Natural killer cell (primary cell): ENCODE results near the gene TLE6. TPM values are rescaled to one million over a fixed set of nuclear protein-coding genes. Genes with fewer than 3 reads are reported as not detected.

Source experiments
- ATAC-seq, 3 donors: fragments of 150-1000 bp in 2 of 3; fragments of 200-7000 bp in 1 of 3; cut with Tn5 transposase; 1 replicate in 1 of 3; 2 replicates in 2 of 3; pipeline ENCODE4 v1.10.0; 2021; ENCODE audit warnings: mild to moderate bottlenecking in 2 of 3, moderate library complexity in 2 of 3
- DNase-seq, 2 donors: peaks; one replicate each; pipeline versions ENCODE4 v3.0.0 to v3.0.0-alpha.2; 2013 to 2021; ENCODE audit warnings: mixed read lengths in 1 of 2
- H3K27ac ChIP-seq: one replicate; pipeline ENCODE4 v1.5.1; 2013; ENCODE audit warnings: mild to moderate bottlenecking, low read length
- H3K27me3 ChIP-seq: one replicate; pipeline ENCODE4 v1.6.1; 2013; ENCODE audit warnings: low read length; ENCODE audit not compliant: control insufficient read depth, insufficient read depth
- H3K36me3 ChIP-seq: one replicate; pipeline ENCODE4 v1.6.1; 2013; ENCODE audit warnings: low read length; ENCODE audit not compliant: control insufficient read depth, insufficient read depth
- H3K4me1 ChIP-seq: one replicate; pipeline ENCODE4 v1.6.1; 2013; ENCODE audit warnings: low read length; ENCODE audit not compliant: control insufficient read depth, insufficient read depth
- H3K4me3 ChIP-seq: one replicate; pipeline ENCODE4 v1.5.1; 2013; ENCODE audit warnings: low read length
- H3K9me3 ChIP-seq: one replicate; pipeline ENCODE4 v1.6.1; 2013; ENCODE audit warnings: low read length; ENCODE audit not compliant: control insufficient read depth, insufficient read depth
- H3K27ac Mint-ChIP-seq, 2 donors: one replicate each; pipeline ENCODE4 v1.8.0; 2022; ENCODE audit warnings: mild to moderate bottlenecking in 2 of 2, mixed read lengths in 2 of 2, moderate library complexity in 1 of 2
- H3K27me3 Mint-ChIP-seq, 2 donors: one replicate each; pipeline ENCODE4 v1.8.0; 2022; ENCODE audit warnings: low read depth in 2 of 2, mixed read lengths in 2 of 2
- H3K36me3 Mint-ChIP-seq: one replicate; pipeline ENCODE4 v1.8.0; 2022; ENCODE audit warnings: mixed read lengths
- H3K4me1 Mint-ChIP-seq, 2 donors: one replicate each; pipeline ENCODE4 v1.8.0; 2022; ENCODE audit warnings: mixed read lengths in 2 of 2
- H3K4me3 Mint-ChIP-seq: one replicate; pipeline ENCODE4 v1.8.0; 2022; ENCODE audit warnings: mild to moderate bottlenecking, moderate library complexity, mixed read lengths
- H3K9me3 Mint-ChIP-seq, 2 donors: one replicate each; pipeline ENCODE4 v1.8.0; 2022; ENCODE audit warnings: mixed read lengths in 2 of 2
- WGBS: methylation state at CpG from one replicate; pipeline ENCODE4 v1.1.7; 2013; ENCODE audit warnings: missing lambda C conversion rate; ENCODE audit not compliant: insufficient coverage; 5-methylcytosine and 5-hydroxymethylcytosine counted together
- intact Hi-C: fragments of 100-400 bp; cut with micrococcal nuclease; formaldehyde crosslinking; loops from one replicate; pipeline ENCODE4 v1.14.2; 2022
- total RNA-seq, 4 donors: library from RNA; stranded (reverse); fragments of 120-200 nt in 1 of 4; gene quantifications; one replicate each; pipeline versions ENCODE4 v1.2.3 to v1.2.4, GENCODE V29; 2013 to 2022
- TF ChIP-seq, protein P1 (sequence below): fragments of 200-600 bp; IDR thresholded peaks from one replicate; pipeline ENCODE4 v1.8.0; 2022; ENCODE audit warnings: antibody characterized with exemption

TLE6 gene
- total RNA-seq, 3 donors from 2014 or later (not counting 1 experiment from before 2014, with no cell fraction given) = 0.49 to 2.2 TPM; not detected in 1

GRCh38 chr19:3020321-3020960, 43.1 kb downstream of the TLE6 start:
- H3K9me3 Mint-ChIP-seq = no peaks in the 10 kb centered on the region
- intact Hi-C loops = no loop called here
- 91% methylated on average over 18 of the region's 18 CpGs for WGBS

DNA sequence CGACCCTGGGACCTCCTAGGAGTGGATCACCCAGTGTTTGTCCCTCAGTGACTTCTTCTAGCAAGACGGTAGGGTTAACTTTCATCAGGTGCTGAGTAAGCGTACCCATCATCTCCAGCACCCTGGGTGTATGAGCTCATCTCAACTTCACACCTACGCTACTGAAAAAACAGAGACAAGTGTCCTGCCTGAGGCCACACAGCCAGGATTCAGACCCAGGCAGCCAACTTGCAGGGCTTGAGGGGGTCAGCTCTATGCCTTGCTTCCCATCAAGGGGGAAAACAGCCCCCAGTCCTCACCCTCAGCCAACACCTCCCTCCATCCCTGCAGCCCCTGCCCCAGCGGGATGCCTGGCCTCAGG, 47.1 kb downstream of the TLE6 start:
- TF ChIP-seq, protein P1, sequence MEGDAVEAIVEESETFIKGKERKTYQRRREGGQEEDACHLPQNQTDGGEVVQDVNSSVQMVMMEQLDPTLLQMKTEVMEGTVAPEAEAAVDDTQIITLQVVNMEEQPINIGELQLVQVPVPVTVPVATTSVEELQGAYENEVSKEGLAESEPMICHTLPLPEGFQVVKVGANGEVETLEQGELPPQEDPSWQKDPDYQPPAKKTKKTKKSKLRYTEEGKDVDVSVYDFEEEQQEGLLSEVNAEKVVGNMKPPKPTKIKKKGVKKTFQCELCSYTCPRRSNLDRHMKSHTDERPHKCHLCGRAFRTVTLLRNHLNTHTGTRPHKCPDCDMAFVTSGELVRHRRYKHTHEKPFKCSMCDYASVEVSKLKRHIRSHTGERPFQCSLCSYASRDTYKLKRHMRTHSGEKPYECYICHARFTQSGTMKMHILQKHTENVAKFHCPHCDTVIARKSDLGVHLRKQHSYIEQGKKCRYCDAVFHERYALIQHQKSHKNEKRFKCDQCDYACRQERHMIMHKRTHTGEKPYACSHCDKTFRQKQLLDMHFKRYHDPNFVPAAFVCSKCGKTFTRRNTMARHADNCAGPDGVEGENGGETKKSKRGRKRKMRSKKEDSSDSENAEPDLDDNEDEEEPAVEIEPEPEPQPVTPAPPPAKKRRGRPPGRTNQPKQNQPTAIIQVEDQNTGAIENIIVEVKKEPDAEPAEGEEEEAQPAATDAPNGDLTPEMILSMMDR = no peak
- no peaks in the 10 kb centered on the region for H3K36me3 ChIP-seq
- WGBS = 37% methylated on average over 5 of the region's 5 CpGs
- no peaks in the 10 kb centered on the region for H3K9me3 ChIP-seq
- no peak overlapping the region for H3K27ac ChIP-seq
- peaks cover 23% of the 10 kb centered on the region for H3K4me1 ChIP-seq
- Mint-ChIP-seq H3K27me3 (peaks cover 0 to 4% of the 10 kb centered on the region in 2 donors), H3K36me3 (no peaks in the 10 kb centered on the region), H3K9me3 (no peaks in the 10 kb centered on the region), H3K27ac (no peak overlapping the region), H3K4me1 (peaks cover 0 to 12% of the 10 kb centered on the region in 2 donors), H3K4me3 (no peak overlapping the region)
- intact Hi-C loops = no loop called here
- ATAC-seq = peak in 2 of 3 donors; percentile 34
- DNase-seq = no peak
- H3K27me3 ChIP-seq = peaks cover 16% of the 10 kb centered on the region
- no peak overlapping the region for H3K4me3 ChIP-seq

More at GRCh38 chr19:3020321-3020960, 43.1 kb downstream of the TLE6 start:
- Histone ChIP-seq H3K27me3 (peaks cover 3% of the 10 kb centered on the region), H3K4me1 (peaks cover 9% of the 10 kb centered on the region), H3K36me3 (no peaks in the 10 kb centered on the region), H3K9me3 (no peaks in the 10 kb centered on the region), H3K4me3 (no peak overlapping the region), H3K27ac (no peak overlapping the region)
- no peaks in the 10 kb centered on the region for H3K36me3 Mint-ChIP-seq
- DNase-seq (no peak), ATAC-seq (no peak)
- no peak overlapping the region for H3K4me3 Mint-ChIP-seq
- TF ChIP-seq, protein P1 = no peak
- no peaks in the 10 kb centered on the region for H3K4me1 Mint-ChIP-seq
- H3K27ac Mint-ChIP-seq = no peak overlapping the region
- H3K27me3 Mint-ChIP-seq = peaks cover 0 to 4% of the 10 kb centered on the region in 2 donors

DNA sequence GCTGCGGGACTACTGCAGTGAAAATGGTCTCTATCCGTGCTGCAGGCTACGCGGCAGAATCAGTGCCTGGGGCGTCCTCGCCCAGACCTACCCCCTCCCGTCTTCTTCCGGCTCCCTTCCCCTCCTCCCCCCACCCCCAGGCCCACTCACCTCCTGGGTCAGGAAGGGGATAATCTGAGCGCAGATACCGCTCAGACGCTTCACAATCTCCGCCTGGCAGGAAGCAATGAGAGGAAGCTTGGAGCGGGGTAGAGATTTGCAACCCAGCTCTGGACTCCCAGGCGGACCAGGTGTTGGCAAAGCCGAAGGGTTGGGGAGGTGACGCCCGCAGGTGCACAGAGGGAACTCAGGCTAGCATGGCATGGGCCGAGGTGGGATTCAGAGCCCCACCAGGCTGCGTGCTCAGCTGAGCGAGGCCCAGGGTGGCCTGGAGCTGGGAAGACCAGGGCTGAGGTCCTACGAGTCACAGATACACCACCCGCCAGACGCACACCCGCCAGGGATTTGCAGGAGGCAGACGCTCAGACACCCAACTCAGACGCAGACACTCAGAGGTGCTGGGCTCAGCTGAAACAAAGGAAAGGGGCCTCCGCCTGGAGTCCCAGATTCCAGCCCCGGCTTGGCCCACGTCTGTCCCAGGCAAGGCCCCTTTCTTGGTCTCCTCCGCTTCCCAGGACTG, 47.6 kb downstream of the TLE6 start:
- Histone ChIP-seq H3K9me3 (no peaks in the 10 kb centered on the region), H3K4me3 (no peak overlapping the region), H3K27me3 (peaks cover 16% of the 10 kb centered on the region), H3K27ac (no peak overlapping the region), H3K4me1 (peaks cover 27% of the 10 kb centered on the region), H3K36me3 (no peaks in the 10 kb centered on the region)
- no peak overlapping the region for H3K4me3 Mint-ChIP-seq
- peaks cover 0 to 6% of the 10 kb centered on the region in 2 donors for H3K27me3 Mint-ChIP-seq
- intact Hi-C loops = no loop called here
- no peak for DNase-seq
- WGBS = 29% methylated on average over 30 of the region's 30 CpGs
- TF ChIP-seq, protein P1 = no peak
- peaks cover 0 to 17% of the 10 kb centered on the region in 2 donors for H3K4me1 Mint-ChIP-seq
- no peak overlapping the region for H3K27ac Mint-ChIP-seq
- no peaks in the 10 kb centered on the region for H3K9me3 Mint-ChIP-seq
- no peaks in the 10 kb centered on the region for H3K36me3 Mint-ChIP-seq
- ATAC-seq = peak in 1 of 3 donors; percentile 22
